NCI-H2227 (cell line): ENCODE measurements around the gene SLC29A1.
A peak's percentile ranks its signal among the peaks of the same experiment; 100 is the strongest.

Source experiments
- DNase-seq: peaks from one replicate; lab custom pipeline; 2025; ENCODE audit not compliant: unreplicated experiment; lab: John Stamatoyannopoulos, UW

SLC29A1 gene

GRCh38 chr6:44265007-44265721, 41.8 kb downstream of the SLC29A1 start, which contains the start of gene NFKBIE:
Gene NFKBIE (minus strand): TSS chr6:44265551. CDS start chr6:44265346, 205 bp downstream.
- peak; percentile 89 for DNase-seq

GRCh38 chr6:44265722-44266233, 42.4 kb downstream of the SLC29A1 start:
- DNase-seq: no peak

GRCh38 chr6:44266347-44266746, 43.0 kb downstream of the SLC29A1 start:
- DNase-seq: no peak

- DNase-seq: no peak
These were observed 43.9 kb downstream of the SLC29A1 start for GRCh38 chr6:44267252-44267651.

GRCh38 chr6:44268095-44268628, 44.8 kb downstream of the SLC29A1 start:
- peak; percentile 73 for DNase-seq

- no peak for DNase-seq
These were observed 46.0 kb downstream of the SLC29A1 start for GRCh38 chr6:44269178-44269920.

- peak; percentile 47 for DNase-seq
These were observed 46.6 kb downstream of the SLC29A1 start, which contains the start of gene TMEM151B for GRCh38 chr6:44269921-44270525. Gene TMEM151B (plus strand): TSS chr6:44270450. CDS start chr6:44270743, 293 bp downstream.

GRCh38 chr6:44270526-44271405, 47.4 kb downstream of the SLC29A1 start:
- peak; percentile 80 for DNase-seq

- no peak for DNase-seq
These were observed 48.0 kb downstream of the SLC29A1 start for GRCh38 chr6:44271406-44271723.

DNA sequence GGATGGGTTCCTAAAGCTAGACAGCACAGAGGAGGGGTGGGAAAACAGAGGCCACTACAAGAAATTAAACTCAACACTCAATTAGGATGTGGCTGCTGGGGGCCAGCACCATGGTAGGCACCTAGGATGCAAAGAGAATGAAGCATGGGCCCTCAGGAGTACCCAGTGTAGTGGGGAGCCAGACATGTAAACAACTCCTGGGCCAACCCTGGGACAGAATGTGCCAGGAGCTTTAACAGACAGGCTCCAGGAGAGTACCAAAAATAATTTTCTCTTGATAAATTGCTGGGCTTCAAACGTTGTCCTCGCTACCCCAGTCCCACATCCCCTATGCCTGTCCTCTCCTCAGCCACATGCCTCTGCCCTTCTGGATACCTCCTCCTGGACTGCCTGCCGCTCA, 48.5 kb downstream of the SLC29A1 start:
- DNase-seq: no peak

DNA sequence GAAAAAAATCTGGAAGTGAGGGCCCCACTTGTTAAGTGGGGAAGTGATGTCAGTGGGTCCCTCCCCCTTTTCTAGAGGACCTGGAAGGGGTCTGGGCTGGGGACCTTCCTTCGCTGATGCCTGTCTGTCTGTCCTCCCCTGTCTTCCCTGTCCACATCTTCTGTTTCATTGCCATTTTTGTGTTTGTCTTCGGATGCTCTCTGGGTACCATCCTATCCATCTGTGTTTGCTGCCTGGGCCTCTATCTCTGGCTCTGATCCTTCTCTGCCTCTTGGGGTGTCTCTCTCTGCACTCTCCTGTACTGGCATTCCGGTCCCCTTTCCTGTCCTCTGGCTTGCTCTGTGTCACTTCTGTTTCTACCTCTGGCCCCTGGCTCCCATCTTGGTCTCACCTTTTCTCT, 49.1 kb downstream of the SLC29A1 start:
- DNase-seq: no peak

DNA sequence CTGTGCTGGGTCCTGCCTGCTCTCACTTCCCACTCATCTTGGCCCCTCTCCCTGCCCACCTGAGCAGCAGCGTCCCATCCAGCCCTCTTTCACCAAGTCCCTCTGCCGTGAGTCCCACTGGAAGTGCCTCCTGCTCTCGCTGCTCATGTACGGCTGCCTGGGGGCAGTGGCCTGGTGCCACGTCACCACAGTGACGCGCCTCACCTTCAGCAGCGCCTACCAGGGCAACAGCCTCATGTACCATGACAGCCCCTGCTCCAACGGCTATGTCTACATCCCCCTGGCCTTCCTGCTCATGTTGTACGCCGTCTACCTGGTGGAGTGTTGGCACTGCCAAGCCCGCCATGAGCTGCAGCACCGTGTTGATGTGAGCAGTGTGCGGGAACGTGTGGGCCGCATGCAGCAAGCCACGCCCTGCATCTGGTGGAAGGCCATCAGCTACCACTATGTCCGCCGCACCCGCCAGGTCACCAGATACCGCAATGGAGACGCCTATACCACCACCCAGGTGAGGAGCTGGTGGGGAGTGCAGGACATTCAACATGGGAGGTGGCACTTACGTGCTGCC, 49.7 kb downstream of the SLC29A1 start:
- no peak for DNase-seq

DNA sequence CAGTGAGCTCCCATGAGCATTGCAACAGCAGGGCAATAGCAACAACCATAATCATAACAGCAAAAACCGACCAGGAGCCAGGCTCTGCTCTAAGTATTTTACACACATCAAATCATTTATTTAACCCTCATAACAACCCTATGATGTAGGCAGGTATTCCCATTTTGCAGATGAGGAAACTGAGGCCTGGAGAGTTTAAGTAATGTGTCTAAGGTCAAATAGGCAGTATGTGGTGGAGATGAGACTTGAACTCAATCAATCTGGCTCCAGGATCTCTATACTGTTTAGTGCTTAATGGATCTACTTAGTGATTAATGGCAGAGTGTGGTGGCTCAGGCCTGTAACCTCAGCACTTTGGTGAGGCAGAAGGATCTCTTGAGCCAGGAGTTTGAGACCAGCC, 50.2 kb downstream of the SLC29A1 start:
- no peak for DNase-seq

GRCh38 chr6:44275271-44275748, 51.9 kb downstream of the SLC29A1 start:
- DNase-seq: no peak

DNA sequence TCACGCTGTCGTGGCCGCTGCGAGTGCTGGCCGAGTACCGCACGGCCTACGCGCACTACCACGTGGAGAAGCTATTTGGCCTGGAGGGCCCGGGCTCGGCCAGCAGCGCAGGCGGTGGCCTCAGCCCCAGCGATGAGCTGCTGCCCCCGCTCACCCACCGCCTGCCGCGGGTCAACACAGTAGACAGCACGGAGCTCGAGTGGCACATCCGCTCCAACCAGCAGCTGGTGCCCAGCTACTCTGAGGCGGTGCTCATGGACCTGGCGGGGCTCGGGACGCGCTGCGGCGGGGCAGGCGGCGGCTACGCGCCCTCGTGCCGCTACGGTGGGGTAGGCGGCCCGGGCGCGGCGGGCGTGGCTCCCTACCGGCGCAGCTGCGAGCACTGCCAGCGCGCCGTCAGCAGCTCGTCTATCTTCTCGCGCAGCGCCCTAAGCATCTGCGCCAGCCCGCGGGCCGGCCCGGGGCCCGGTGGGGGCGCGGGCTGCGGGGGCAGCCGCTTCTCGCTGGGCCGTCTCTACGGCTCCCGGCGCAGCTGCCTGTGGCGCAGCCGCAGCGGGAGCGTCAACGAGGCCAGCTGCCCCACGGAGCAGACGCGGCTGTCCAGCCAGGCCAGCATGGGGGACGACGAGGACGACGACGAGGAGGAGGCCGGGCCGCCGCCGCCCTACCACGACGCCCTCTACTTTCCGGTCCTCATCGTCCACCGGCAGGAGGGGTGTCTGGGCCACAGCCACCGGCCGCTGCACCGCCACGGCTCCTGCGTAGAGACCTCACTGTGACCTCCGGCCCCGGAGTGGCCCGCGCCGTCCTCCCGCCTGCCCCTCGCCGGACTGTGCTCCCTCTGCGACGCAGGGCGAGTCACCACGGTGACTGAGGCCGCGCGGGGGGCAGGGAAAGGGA, 52.6 kb downstream of the SLC29A1 start:
- no peak for DNase-seq

DNA sequence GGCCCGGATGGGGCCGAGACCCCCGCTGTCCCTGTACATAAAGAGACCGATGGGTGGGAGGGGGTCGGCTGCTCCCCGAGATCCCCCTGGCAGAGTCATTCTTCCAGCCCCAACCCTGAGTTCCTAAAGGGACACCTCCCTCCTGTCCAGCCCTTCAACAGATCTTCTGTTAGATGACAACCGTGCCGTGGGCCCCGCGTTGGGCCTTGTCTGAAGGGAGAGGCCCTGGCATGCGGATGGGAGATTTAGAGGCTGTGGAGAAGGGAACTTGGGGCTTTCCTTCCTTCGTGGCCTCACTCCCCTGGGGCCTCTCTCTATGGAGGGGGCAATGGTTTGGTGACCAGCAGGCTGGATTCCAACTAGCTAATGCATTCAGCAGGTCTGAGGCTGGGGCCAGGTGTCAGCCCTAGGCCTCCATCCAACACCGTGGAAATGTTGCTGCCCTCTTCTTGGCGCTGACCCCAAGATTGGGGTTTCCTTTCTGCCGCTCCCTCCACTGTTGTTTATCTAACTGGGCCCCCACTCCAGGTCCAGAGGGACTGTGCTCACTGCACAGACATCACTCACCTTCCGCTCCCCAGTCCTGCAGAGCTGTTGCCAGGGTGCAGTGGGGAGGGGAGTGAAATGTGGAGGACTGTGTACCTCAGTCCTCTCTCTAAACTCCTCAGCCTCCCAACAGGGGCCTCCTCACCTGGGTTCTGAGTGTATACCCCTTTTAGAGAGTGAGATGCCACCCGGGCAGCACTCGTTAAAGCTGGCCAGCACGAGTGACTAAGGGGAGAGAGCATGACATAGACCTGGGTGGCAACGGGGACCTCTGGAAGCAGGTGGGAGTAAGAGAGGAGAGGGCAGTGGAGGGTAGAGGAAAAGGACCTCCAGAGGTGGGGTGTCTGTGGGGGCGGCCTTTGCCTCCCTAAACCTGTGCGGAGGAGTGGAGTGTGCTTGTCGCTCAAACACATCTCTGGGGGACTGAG, 53.6 kb downstream of the SLC29A1 start:
- DNase-seq: no peak

DNA sequence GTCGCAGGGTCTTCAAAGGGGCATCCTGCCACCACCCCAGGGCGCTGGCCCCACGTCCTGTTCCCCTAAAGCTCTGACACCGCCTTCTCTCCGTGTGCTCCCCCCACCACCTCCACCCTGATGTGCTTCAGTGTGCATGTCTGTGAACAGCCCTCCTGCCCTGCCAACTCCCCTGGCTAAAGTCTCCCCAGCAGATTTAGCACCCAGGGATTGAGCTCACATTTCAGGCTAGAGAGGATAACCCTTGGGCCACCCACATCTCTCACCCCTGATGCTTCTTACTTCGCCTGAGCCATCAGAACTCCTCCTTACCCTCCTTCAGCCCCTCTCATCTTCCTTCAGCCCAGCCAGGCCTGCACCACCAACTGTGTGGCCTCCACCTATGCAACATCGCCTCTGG, 54.4 kb downstream of the SLC29A1 start:
- no peak for DNase-seq

GRCh38 chr6:44278315-44278714, 54.9 kb downstream of the SLC29A1 start:
- no peak for DNase-seq
